H4 (cell line): Measurements from ENCODE around the gene FBXO47. TPM values are rescaled to one million over a fixed set of nuclear protein-coding genes. Genes with fewer than 3 reads are reported as not detected.

Source experiments
- DNase-seq: peaks from one replicate; pipeline ENCODE4 v3.0.0-alpha.2; 2015; ENCODE audit warnings: low spot score
- total RNA-seq: library from RNA; depleted of rRNA; stranded (reverse); fragments of >200 nt; shearing (Covaris generic); gene quantifications from 2 replicates; pipeline ENCODE4 v1.2.3, GENCODE V29; 2014

The FBXO47 gene
- total RNA-seq, 1 experiment from 2014 or later = not detected

- DNase-seq = no peak
Measured at GRCh38 chr17:38905375-38905774, 61.8 kb downstream of the FBXO47 start.

- no peak for DNase-seq
Measured at GRCh38 chr17:38904892-38905291, 62.3 kb downstream of the FBXO47 start.

GRCh38 chr17:38903404-38903803 is 63.8 kb downstream of the FBXO47 start:
- no peak for DNase-seq

- peak; percentile 91 for DNase-seq
Measured at GRCh38 chr17:38900978-38901656, 66.1 kb downstream of the FBXO47 start.

GRCh38 chr17:38899421-38899820 is 67.8 kb downstream of the FBXO47 start:
- no peak for DNase-seq

GRCh38 chr17:38898812-38899348 is 68.3 kb downstream of the FBXO47 start:
- DNase-seq = no peak

- no peak for DNase-seq
Measured at GRCh38 chr17:38898291-38898679, 68.9 kb downstream of the FBXO47 start.

- DNase-seq = no peak
Measured at GRCh38 chr17:38897671-38898290, 69.4 kb downstream of the FBXO47 start.

- DNase-seq = no peak
Measured at GRCh38 chr17:38897176-38897575, 70.0 kb downstream of the FBXO47 start.

- no peak for DNase-seq
Measured at GRCh38 chr17:38896346-38896954, 70.8 kb downstream of the FBXO47 start.

- no peak for DNase-seq
Measured at GRCh38 chr17:38894276-38894675, 72.9 kb downstream of the FBXO47 start.

GRCh38 chr17:38893607-38894006 is 73.6 kb downstream of the FBXO47 start:
- no peak for DNase-seq

GRCh38 chr17:38893113-38893512 is 74.1 kb downstream of the FBXO47 start:
- DNase-seq = no peak

- DNase-seq = no peak
Measured at GRCh38 chr17:38892620-38893019, 74.6 kb downstream of the FBXO47 start.

- no peak for DNase-seq
Measured at GRCh38 chr17:38892083-38892482, 75.1 kb downstream of the FBXO47 start.

- DNase-seq = no peak
Measured at GRCh38 chr17:38891441-38891840, 75.8 kb downstream of the FBXO47 start.

GRCh38 chr17:38890410-38890746 is 76.8 kb downstream of the FBXO47 start:
- no peak for DNase-seq

- no peak for DNase-seq
Measured at GRCh38 chr17:38889745-38890409, 77.3 kb downstream of the FBXO47 start.

GRCh38 chr17:38888842-38889241 is 78.4 kb downstream of the FBXO47 start:
- DNase-seq = no peak

- no peak for DNase-seq
Measured at GRCh38 chr17:38886643-38887010, 80.6 kb downstream of the FBXO47 start.
